Measurements from ENCODE around the gene ADCK1.

ADCK1 gene

GRCh38 chr14:77961847-77962580, 162.1 kb downstream of the ADCK1 start:
- DNase-seq, result peak in 1 of 2 experiments; percentile 1

GRCh38 chr14:77962731-77963520, 163.0 kb downstream of the ADCK1 start:
- no peak for DNase-seq

GRCh38 chr14:77964586-77964985, 164.7 kb downstream of the ADCK1 start:
- no peak for DNase-seq

DNA sequence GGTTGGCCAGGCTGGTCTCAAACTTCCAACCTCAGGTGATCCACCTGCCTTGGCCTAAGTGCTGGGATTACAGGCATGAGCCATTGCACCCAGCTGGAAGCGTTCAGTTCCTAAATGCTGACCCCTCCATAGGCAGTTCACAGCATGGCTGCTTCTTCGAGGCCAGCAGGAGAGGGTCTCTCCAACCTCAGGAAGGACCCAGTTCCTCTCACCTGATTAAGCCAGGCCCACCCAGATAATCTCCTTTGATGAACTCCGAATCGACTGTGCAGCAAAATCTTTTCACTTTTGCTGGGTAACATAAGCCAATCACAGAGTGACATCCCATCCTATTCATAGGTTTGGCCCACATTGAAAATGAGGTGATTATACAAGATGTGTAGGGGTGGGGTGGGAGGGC, 165.1 kb downstream of the ADCK1 start:
- no peak for DNase-seq

DNA sequence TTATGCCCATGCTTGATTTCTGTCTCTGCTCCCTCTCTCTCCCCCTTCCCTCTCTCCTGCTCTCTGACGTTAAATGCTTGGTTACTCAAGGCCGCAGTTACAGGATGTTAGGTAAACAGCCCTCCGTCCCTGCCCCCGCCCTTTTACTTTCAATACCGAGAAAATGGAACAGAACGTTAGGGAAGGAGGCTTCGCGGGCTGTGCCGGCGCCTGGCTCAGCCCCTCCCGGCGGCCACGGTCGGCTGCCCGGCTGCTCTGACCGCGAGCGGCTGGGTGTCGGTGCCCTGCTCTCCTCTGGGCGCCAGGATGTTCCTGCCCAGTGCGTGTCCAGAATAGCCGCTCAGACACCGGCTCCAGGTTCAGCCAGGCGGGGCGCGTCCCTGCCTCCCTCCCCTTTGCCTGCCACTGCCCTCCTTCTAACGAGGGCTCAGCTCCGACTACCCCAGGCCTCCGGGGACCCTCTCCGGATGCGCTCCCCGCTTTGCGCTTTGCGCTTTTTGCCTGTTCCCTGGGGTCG, 166.1 kb downstream of the ADCK1 start:
- DNase-seq, result peak; percentile 74 to 86

DNA sequence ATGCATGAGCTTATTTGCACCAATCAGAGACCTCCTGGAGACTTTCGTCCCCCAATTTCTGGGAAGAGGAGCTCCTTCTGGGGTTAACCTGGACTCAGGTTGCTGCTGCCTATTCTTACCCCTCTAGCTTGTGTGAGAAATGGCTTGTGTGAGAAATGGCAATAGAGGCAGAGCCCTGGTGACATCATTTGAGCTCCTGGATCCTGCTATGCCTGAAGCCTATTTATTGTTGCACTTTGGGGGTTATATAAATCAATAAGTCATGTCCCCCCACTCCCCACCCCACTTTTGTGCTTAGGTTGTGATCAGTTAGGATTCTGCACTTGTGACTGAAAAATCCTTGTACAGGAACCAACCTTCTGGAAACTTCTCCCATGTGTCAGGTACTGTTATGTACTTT, 167.2 kb downstream of the ADCK1 start:
- no peak for DNase-seq

DNA sequence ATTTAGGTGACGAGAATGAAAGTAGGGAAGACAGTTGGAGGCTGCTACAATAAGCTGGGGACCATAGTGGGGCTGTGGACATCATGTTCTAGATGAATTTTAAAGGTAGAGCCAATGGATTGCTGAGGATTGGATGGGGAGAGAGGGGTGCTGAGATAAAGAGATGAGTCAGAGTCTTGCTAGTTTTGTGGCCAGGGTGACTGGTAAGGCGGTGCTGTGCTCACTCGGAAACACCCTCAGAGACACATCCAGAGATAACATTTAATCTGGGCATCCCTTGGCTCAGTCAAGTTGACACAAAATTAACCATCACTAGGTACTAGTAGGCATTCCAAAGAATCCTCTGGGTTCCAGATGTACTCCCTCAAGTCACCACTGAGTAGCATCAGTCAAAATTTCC, 170.7 kb downstream of the ADCK1 start:
- DNase-seq, result no peak

GRCh38 chr14:77973246-77973645, 173.3 kb downstream of the ADCK1 start:
- DNase-seq, result no peak

DNA sequence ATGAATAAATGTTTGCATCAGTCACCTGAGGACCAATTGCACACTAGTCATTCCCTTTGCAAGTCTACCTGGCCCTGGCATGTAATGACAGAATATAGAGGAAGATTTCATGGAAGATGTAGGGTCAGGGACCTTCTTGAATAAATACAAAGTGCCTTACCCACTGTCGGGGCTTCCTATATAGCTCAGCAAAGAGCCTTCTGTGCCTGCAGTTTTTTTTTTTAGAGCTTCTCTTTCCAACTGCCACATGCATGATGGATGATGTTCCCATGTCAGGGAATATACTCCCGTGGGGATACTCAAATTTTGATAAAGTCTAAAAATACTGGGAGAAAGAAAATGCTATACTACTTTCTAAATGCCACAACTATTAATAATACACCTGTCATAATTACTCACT, 176.7 kb downstream of the ADCK1 start:
- DNase-seq, result no peak

DNA sequence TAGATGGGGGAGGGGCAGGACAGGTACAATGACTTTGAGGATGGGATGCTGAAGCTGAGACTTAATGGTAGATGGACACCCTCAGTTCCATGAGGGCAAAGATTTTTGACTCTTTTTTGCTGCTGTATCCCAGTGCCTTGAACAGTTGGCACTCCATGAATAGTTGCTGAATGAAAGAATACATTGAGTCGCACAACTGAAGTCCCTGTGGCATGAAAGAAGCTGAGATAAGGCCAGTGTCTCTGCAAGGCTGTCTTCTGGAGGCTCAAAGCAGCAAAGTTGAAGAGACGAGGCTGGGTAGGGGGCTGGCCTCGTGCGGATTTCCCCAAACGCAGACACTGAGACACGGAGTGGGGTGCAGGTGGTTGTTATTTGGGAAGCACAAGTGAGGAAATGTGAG, 179.3 kb downstream of the ADCK1 start:
- DNase-seq, result no peak

DNA sequence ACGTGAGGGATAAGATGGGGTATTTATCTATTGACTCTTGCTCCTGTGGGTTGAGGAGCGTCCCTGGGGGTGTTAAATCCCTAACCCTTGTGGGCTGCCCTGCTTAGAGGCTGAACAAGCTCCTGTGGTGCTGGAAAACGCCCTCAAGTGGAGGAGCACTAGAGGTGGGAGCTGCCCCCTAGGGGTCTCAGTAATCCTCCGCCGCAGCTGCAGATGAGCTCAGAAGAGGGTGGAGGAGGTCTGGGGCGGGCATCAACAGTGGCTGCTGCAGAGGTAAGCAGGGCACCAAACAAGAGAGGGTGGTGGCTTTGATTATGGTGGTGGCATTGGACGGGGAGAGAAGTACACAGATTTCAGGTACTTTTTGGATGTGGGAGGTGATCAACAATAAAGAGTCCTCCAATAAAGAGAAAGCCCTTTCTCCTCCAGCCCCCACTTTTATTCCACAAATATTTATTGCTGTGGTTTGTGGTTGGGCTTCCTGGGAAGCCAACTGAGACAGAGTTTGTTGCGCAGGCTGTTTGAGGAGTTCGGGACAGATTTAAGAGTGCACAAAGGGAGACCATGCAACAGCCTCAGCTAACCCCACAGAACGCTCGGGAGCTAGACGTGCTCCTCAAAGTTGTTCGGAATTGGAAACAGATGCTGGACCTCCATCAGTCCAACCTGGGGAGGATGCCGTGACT, 179.9 kb downstream of the ADCK1 start:
- DNase-seq, result no peak

GRCh38 chr14:77980475-77981321, 180.8 kb downstream of the ADCK1 start:
- DNase-seq, result peak; percentile 33 to 89
